GM23338 (cell line): ENCODE results near the gene TLE1. TPM values are rescaled to one million over a fixed set of nuclear protein-coding genes. Genes with fewer than 3 reads are reported as not detected.
A peak's percentile ranks its signal among the peaks of the same experiment; 100 is the strongest.

ENCODE experiments used
- ATAC-seq: fragments of 200-7000 bp; cut with Tn5 transposase; 3 replicates; pipeline ENCODE4 v1.9.1; 2020
- DNase-seq: peaks from one replicate; pipeline ENCODE4 v3.0.0-alpha.2; 2015; ENCODE audit warnings: low spot score
- H2AFZ ChIP-seq: fragments of 200-600 bp; sonication (generic); 2 replicates; pipeline ENCODE4 v1.8.0; 2016; ENCODE audit warnings: antibody characterized with exemption, mild to moderate bottlenecking, moderate library complexity
- H3F3A ChIP-seq: fragments of 200-600 bp; sonication (generic); replicated peaks from 2 replicates; pipeline ENCODE4 v1.8.0; 2017; ENCODE audit warnings: antibody characterized with exemption, mixed run types, low read depth
- H3K27ac ChIP-seq: fragments of 200-600 bp; sonication (generic); 2 replicates; pipeline ENCODE4 v1.6.1; 2016; ENCODE audit warnings: low read depth
- H3K27me3 ChIP-seq: fragments of 200-600 bp; sonication (generic); 2 replicates; pipeline ENCODE4 v1.8.0; 2016; ENCODE audit warnings: mild to moderate bottlenecking, mixed run types, moderate library complexity; ENCODE audit not compliant: insufficient read depth
- H3K36me3 ChIP-seq: fragments of 200-600 bp; sonication (generic); 2 replicates; pipeline ENCODE4 v1.8.0; 2016; ENCODE audit warnings: mild to moderate bottlenecking; ENCODE audit not compliant: insufficient read depth
- H3K4me1 ChIP-seq: fragments of 200-600 bp; sonication (generic); 2 replicates; pipeline ENCODE4 v1.8.0; 2016; ENCODE audit warnings: mild to moderate bottlenecking, moderate library complexity; ENCODE audit not compliant: insufficient read depth
- H3K4me2 ChIP-seq: fragments of 200-600 bp; sonication (generic); 2 replicates; pipeline ENCODE4 v1.7.1; 2017; ENCODE audit warnings: mixed run types
- H3K4me3 ChIP-seq: fragments of 200-600 bp; sonication (generic); 2 replicates; pipeline ENCODE4 v1.6.1; 2016; ENCODE audit warnings: mixed run types
- H3K79me2 ChIP-seq: fragments of 200-600 bp; sonication (generic); replicated peaks from 2 replicates; pipeline ENCODE4 v1.8.0; 2017; ENCODE audit warnings: mild to moderate bottlenecking; ENCODE audit not compliant: insufficient read depth
- H3K9me2 ChIP-seq: fragments of 200-600 bp; sonication (generic); 2 replicates; pipeline ENCODE4 v1.8.0; 2017; ENCODE audit not compliant: insufficient read depth
- H4K20me1 ChIP-seq: fragments of 200-600 bp; sonication (generic); replicated peaks from 2 replicates; pipeline ENCODE4 v1.8.0; 2017; ENCODE audit warnings: mild to moderate bottlenecking; ENCODE audit not compliant: insufficient read depth
- H3K27ac Mint-ChIP-seq: 2 replicates; pipeline ENCODE4 v1.8.0; 2020; ENCODE audit warnings: inconsistent platforms, mild to moderate bottlenecking, moderate library complexity, mixed read lengths
- H3K27me3 Mint-ChIP-seq: 3 replicates; pipeline ENCODE4 v1.8.0; 2022; ENCODE audit warnings: low read depth, mild to moderate bottlenecking, moderate library complexity, mixed read lengths, inconsistent platforms; ENCODE audit not compliant: insufficient read depth, poor library complexity
- H3K36me3 Mint-ChIP-seq: 3 replicates; pipeline ENCODE4 v1.8.0; 2021; ENCODE audit warnings: low read depth, mild to moderate bottlenecking, inconsistent platforms, moderate library complexity, mixed read lengths
- H3K4me1 Mint-ChIP-seq: 3 replicates; pipeline ENCODE4 v1.8.0; 2020; ENCODE audit warnings: mild to moderate bottlenecking, inconsistent platforms, mixed read lengths
- H3K4me3 Mint-ChIP-seq: 3 replicates; pipeline ENCODE4 v1.8.0; 2021; ENCODE audit warnings: moderate library complexity, mild to moderate bottlenecking, inconsistent platforms, mixed read lengths
- H3K9me3 Mint-ChIP-seq: 3 replicates; pipeline ENCODE4 v1.8.0; 2020; ENCODE audit warnings: moderate library complexity, mild to moderate bottlenecking, inconsistent platforms, mixed read lengths
- CREB1 ChIP-seq: fragments of 250-450 bp; sonication (Bioruptor Pico); IDR thresholded peaks from 2 replicates; pipeline ENCODE4 v1.5.0; 2020; ENCODE audit warnings: low read depth, mild to moderate bottlenecking, moderate library complexity
- EZH2 ChIP-seq: fragments of 200-600 bp; sonication (generic); IDR thresholded peaks from one replicate; pipeline ENCODE4 v1.8.0; 2017; ENCODE audit warnings: antibody characterized with exemption, mild to moderate bottlenecking, low read depth; ENCODE audit not compliant: unreplicated experiment
- EZH2phosphoT487 ChIP-seq: fragments of 200-600 bp; sonication (generic); IDR thresholded peaks from one replicate; pipeline ENCODE4 v1.8.1; 2018; ENCODE audit warnings: antibody characterized with exemption; ENCODE audit not compliant: unreplicated experiment
- NANOG ChIP-seq: IDR thresholded peaks from 2 replicates; pipeline ENCODE4 v1.6.1; 2016; ENCODE audit warnings: antibody characterized with exemption, borderline replicate concordance
- POLR2AphosphoS5 ChIP-seq: IDR thresholded peaks from 2 replicates; pipeline ENCODE4 v1.6.1; 2016; ENCODE audit warnings: antibody characterized with exemption, low read depth
- STAT1 ChIP-seq: IDR thresholded peaks from one replicate; pipeline ENCODE4 v1.6.1; 2016; ENCODE audit warnings: antibody characterized with exemption; ENCODE audit not compliant: unreplicated experiment
- ZNF114 ChIP-seq: fragments of 250-450 bp; sonication (Bioruptor Pico); IDR thresholded peaks from 2 replicates; pipeline ENCODE4 v1.5.0; 2020; ENCODE audit warnings: mild to moderate bottlenecking, moderate library complexity
- ZNF331 ChIP-seq: fragments of 250-450 bp; sonication (Bioruptor Pico); IDR thresholded peaks from 2 replicates; pipeline ENCODE4 v1.5.0; 2020; ENCODE audit warnings: low read depth, mild to moderate bottlenecking, moderate library complexity
- polyA plus RNA-seq: library from polyadenylated mRNA; unstranded; fragments of >200 nt; fragmentation: Nextera tagmentation; extraction: Ambion mirVana; gene quantifications from 2 replicates; pipeline ENCODE4 v1.2.1, GENCODE V29; 2016
- total RNA-seq: library from RNA; depleted of rRNA; stranded (reverse); fragments of >200 nt; shearing (Covaris generic); gene quantifications from 2 replicates; pipeline ENCODE4 v1.2.3, GENCODE V29; 2014
- TF ChIP-seq, protein P1 (sequence below), 2 experiments: fragments of 200-600 bp in 1 of 2; sonication (generic) in 1 of 2; conservative IDR thresholded peaks; 2 replicates each; pipeline versions ENCODE4 v1.5.1 to v1.6.1; 2016 to 2017; ENCODE audit warnings: antibody characterized with exemption in 2 of 2, low read depth in 2 of 2, mild to moderate bottlenecking in 2 of 2, moderate library complexity in 1 of 2
- TF ChIP-seq, protein P2 (sequence below): IDR thresholded peaks from 2 replicates; pipeline ENCODE4 v1.6.1; 2016; ENCODE audit warnings: antibody characterized with exemption
- TF ChIP-seq, protein P3 (sequence below): fragments of 250-450 bp; sonication (Bioruptor Pico); IDR thresholded peaks from 2 replicates; pipeline ENCODE4 v1.5.0; 2020; ENCODE audit warnings: mild to moderate bottlenecking, moderate library complexity

TLE1 gene
- total and polyA plus RNA-seq, 2 experiments from 2014 or later = 58.1 to 132 TPM

DNA sequence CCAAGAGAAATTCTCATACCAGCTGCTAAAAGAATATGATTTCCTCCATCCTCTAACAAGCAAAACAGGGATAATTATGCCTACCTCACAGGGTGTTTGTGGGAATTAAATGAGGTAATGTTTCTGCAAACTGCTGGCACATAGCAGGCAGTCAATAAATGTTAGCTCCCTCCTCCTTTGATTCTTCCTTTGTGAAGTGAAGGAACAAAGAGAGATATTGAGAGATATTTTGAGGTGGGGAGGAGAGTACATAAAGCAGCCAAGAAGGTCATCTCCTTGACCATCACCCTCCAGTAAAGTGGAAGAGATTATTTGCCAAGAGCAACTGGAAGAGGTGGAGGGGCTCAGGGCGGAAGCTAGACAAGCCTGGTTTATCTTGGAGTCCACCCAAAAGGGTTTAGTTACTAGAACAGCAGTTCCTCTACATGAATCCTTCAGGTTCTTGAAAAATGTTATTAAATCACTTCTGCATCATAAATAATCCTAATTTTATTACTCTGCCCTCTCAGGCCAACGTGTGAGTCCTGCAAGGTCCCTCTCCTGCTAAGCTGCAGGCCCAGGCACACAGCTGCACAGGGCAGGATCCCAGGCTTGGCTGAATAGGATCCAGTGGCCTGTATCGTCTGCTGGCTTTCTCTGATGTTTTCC is 35.0 kb upstream of the TLE1 start:
- Histone ChIP-seq H3K79me2 (no peaks in the 10 kb centered on the region), H3K36me3 (no peaks in the 10 kb centered on the region), H3K27ac (no peak overlapping the region), H3K4me3 (no peak overlapping the region), H3K27me3 (no peaks in the 10 kb centered on the region), H3K4me1 (peaks cover 13% of the 10 kb centered on the region), H2AFZ (peak overlapping the region; percentile 23; the same call in 1 of the 2 replicates), H3F3A (no peaks in the 10 kb centered on the region), H3K9me2 (no peaks in the 10 kb centered on the region; the same call in 1 of the 2 replicates), H4K20me1 (no peaks in the 10 kb centered on the region), H3K4me2 (no peak overlapping the region)
- Mint-ChIP-seq H3K27ac (no peak overlapping the region), H3K9me3 (no peaks in the 10 kb centered on the region), H3K27me3 (peaks cover 10% of the 10 kb centered on the region), H3K4me3 (no peak overlapping the region), H3K4me1 (peaks cover 10% of the 10 kb centered on the region), H3K36me3 (no peaks in the 10 kb centered on the region; the same call in 2 of the 3 replicates)
- no peak for DNase-seq
- no peak for TF ChIP-seq ZNF114
- TF ChIP-seq CREB1 (CRISPR knock-in tag) = no peak
- TF ChIP-seq STAT1 = no peak
- no peak for TF ChIP-seq EZH2
- TF ChIP-seq EZH2phosphoT487 = no peak
- TF ChIP-seq NANOG = no peak
- no peak for TF ChIP-seq ZNF331 (CRISPR knock-in tag)
- TF ChIP-seq, protein P1, sequence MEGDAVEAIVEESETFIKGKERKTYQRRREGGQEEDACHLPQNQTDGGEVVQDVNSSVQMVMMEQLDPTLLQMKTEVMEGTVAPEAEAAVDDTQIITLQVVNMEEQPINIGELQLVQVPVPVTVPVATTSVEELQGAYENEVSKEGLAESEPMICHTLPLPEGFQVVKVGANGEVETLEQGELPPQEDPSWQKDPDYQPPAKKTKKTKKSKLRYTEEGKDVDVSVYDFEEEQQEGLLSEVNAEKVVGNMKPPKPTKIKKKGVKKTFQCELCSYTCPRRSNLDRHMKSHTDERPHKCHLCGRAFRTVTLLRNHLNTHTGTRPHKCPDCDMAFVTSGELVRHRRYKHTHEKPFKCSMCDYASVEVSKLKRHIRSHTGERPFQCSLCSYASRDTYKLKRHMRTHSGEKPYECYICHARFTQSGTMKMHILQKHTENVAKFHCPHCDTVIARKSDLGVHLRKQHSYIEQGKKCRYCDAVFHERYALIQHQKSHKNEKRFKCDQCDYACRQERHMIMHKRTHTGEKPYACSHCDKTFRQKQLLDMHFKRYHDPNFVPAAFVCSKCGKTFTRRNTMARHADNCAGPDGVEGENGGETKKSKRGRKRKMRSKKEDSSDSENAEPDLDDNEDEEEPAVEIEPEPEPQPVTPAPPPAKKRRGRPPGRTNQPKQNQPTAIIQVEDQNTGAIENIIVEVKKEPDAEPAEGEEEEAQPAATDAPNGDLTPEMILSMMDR (conservative IDR thresholded peaks at IDR 0.05; ENCODE audit: low read depth in 2 of 2) = no peak
- no peak for TF ChIP-seq POLR2AphosphoS5
- TF ChIP-seq, protein P2, sequence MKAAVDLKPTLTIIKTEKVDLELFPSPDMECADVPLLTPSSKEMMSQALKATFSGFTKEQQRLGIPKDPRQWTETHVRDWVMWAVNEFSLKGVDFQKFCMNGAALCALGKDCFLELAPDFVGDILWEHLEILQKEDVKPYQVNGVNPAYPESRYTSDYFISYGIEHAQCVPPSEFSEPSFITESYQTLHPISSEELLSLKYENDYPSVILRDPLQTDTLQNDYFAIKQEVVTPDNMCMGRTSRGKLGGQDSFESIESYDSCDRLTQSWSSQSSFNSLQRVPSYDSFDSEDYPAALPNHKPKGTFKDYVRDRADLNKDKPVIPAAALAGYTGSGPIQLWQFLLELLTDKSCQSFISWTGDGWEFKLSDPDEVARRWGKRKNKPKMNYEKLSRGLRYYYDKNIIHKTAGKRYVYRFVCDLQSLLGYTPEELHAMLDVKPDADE = no peak
- TF ChIP-seq, protein P3, sequence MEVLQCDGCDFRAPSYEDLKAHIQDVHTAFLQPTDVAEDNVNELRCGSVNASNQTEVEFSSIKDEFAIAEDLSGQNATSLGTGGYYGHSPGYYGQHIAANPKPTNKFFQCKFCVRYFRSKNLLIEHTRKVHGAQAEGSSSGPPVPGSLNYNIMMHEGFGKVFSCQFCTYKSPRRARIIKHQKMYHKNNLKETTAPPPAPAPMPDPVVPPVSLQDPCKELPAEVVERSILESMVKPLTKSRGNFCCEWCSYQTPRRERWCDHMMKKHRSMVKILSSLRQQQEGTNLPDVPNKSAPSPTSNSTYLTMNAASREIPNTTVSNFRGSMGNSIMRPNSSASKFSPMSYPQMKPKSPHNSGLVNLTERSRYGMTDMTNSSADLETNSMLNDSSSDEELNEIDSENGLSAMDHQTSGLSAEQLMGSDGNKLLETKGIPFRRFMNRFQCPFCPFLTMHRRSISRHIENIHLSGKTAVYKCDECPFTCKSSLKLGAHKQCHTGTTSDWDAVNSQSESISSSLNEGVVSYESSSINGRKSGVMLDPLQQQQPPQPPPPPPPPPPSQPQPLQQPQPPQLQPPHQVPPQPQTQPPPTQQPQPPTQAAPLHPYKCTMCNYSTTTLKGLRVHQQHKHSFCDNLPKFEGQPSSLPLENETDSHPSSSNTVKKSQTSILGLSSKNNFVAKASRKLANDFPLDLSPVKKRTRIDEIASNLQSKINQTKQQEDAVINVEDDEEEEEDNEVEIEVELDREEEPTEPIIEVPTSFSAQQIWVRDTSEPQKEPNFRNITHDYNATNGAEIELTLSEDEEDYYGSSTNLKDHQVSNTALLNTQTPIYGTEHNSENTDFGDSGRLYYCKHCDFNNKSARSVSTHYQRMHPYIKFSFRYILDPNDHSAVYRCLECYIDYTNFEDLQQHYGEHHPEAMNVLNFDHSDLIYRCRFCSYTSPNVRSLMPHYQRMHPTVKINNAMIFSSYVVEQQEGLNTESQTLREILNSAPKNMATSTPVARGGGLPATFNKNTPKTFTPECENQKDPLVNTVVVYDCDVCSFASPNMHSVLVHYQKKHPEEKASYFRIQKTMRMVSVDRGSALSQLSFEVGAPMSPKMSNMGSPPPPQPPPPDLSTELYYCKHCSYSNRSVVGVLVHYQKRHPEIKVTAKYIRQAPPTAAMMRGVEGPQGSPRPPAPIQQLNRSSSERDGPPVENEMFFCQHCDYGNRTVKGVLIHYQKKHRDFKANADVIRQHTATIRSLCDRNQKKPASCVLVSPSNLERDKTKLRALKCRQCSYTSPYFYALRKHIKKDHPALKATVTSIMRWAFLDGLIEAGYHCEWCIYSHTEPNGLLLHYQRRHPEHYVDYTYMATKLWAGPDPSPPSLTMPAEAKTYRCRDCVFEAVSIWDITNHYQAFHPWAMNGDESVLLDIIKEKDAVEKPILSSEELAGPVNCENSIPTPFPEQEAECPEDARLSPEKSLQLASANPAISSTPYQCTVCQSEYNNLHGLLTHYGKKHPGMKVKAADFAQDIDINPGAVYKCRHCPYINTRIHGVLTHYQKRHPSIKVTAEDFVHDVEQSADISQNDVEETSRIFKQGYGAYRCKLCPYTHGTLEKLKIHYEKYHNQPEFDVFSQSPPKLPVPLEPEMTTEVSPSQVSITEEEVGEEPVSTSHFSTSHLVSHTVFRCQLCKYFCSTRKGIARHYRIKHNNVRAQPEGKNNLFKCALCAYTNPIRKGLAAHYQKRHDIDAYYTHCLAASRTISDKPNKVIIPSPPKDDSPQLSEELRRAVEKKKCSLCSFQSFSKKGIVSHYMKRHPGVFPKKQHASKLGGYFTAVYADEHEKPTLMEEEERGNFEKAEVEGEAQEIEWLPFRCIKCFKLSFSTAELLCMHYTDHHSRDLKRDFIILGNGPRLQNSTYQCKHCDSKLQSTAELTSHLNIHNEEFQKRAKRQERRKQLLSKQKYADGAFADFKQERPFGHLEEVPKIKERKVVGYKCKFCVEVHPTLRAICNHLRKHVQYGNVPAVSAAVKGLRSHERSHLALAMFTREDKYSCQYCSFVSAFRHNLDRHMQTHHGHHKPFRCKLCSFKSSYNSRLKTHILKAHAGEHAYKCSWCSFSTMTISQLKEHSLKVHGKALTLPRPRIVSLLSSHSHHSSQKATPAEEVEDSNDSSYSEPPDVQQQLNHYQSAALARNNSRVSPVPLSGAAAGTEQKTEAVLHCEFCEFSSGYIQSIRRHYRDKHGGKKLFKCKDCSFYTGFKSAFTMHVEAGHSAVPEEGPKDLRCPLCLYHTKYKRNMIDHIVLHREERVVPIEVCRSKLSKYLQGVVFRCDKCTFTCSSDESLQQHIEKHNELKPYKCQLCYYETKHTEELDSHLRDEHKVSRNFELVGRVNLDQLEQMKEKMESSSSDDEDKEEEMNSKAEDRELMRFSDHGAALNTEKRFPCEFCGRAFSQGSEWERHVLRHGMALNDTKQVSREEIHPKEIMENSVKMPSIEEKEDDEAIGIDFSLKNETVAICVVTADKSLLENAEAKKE = no peak
- no peak for ATAC-seq
